GM12872 (cell line): ENCODE results near the gene TENM3.

Source experiments
- CTCF ChIP-seq: IDR thresholded peaks from 3 replicates; pipeline ENCODE4 v1.5.1; 2011; ENCODE audit warnings: low read depth, mild to moderate bottlenecking, low read length, moderate library complexity; ENCODE audit not compliant: insufficient read depth

Gene TENM3

GRCh38 chr4:182643801-182644682 is 400.8 kb downstream of the TENM3 start:
- TF ChIP-seq CTCF: no peak

GRCh38 chr4:182644683-182645050 is 401.5 kb downstream of the TENM3 start:
- TF ChIP-seq CTCF: no peak

GRCh38 chr4:182645511-182645910 is 402.3 kb downstream of the TENM3 start:
- TF ChIP-seq CTCF: no peak

GRCh38 chr4:182647646-182648300 is 404.6 kb downstream of the TENM3 start:
- TF ChIP-seq CTCF: no peak

GRCh38 chr4:182648766-182649165 is 405.6 kb downstream of the TENM3 start:
- TF ChIP-seq CTCF: no peak

DNA sequence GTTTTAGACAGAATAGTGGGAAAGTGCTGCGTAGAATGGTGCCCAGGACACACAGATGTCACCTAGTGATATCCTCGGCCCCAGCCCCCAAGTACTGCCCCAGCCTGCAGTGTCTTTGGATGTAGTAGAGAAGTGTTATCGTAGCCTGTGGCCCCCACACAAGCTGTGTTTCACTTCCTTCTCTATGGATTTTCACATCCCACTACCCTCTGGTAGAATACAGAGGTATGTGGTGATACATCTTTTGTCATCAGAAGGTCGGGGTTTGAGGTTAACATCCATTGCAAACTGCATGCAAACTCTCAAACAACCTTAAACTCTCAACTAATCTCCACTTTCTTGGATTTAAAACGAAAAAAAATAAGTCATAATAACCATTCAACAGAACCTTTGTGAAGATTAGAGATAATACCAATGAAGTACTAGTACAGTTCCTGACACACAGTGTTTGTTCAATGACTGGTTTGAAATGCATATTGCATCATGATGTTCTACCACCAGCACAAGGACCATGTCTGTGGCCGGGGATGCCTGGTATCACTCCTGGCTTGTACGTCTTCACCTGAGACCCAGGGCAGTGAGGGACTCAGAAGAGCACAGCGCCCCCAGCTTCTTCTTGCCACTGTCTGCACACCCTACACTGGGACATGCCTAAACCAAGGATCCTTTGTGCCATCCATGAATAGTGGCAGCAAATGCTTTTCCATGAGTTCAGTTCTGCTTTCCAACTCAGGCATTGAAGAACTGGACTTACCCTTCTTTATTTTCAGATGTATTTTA is 406.7 kb downstream of the TENM3 start:
- TF ChIP-seq CTCF: no peak

DNA sequence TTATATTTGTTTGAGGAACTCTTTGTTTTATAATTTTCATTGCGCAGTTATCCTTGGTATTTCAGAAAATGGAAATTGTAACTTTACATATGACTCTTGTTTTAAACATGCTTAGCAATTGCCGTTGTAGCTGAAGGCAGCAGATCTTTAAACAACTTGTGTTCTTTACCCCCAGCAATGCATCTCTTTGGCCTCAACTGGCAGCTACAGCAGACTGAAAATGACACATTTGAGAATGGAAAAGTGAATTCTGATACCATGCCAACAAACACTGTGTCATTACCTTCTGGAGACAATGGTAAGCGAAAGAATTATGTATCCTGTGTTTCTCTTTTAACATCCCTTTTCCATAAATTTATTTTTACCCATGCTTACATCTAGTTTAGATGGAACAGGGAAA is 410.4 kb downstream of the TENM3 start:
- no peak for TF ChIP-seq CTCF
